Activated naive CD4-positive, alpha-beta T cell treated with anti-CD3 and anti-CD28 coated beads, Interleukin-2, amount 10 ng/mL, durations not matched to agents 7 days and 5 days (primary cell): ENCODE results near the gene CD27.
"Not testable (repeated sequence)": the region's sequence is repeated elsewhere in the genome, so short reads cannot be mapped to it uniquely, and the experiment has no call there.

Experiments used
- CTCF ChIA-PET: fragments of 350-600 bp; sonication (Branson Sonifier 250); formaldehyde crosslinking; loops from one replicate; lab custom pipeline; 2021; ENCODE audit warnings: antibody characterized with exemption; lab: Charles Lee
- DNase-seq: peaks from one replicate; pipeline ENCODE4 v3.0.0-alpha.2; 2020
- H3K27ac Mint-ChIP-seq: one replicate; pipeline ENCODE4 v1.8.0; 2021; ENCODE audit warnings: mild to moderate bottlenecking, moderate library complexity, mixed read lengths
- H3K27me3 Mint-ChIP-seq: one replicate; pipeline ENCODE4 v1.8.0; 2021; ENCODE audit warnings: mild to moderate bottlenecking, mixed read lengths
- H3K36me3 Mint-ChIP-seq: one replicate; pipeline ENCODE4 v1.8.0; 2021; ENCODE audit warnings: mixed read lengths
- H3K4me1 Mint-ChIP-seq: one replicate; pipeline ENCODE4 v1.8.0; 2021; ENCODE audit warnings: mixed read lengths
- H3K4me3 Mint-ChIP-seq: one replicate; pipeline ENCODE4 v1.8.0; 2021; ENCODE audit warnings: mild to moderate bottlenecking, moderate library complexity, mixed read lengths
- H3K9me3 Mint-ChIP-seq: one replicate; pipeline ENCODE4 v1.8.0; 2021; ENCODE audit warnings: mixed read lengths

CD27 gene

GRCh38 chr12:6460751-6461371 is 16.1 kb downstream of the CD27 start:
- CTCF ChIA-PET: interaction anchor here (0.9 to 6.6 kb wide), 9 partner anchors 9 to 125 kb away, joined by 3 to 231 read pairs (median 7); partner anchors contain the start of genes CD27, TAPBPL and VAMP1
- Mint-ChIP-seq H3K9me3 (no peaks in the 10 kb centered on the region), H3K4me3 (peak overlapping the region; percentile 75), H3K27me3 (no peaks in the 10 kb centered on the region), H3K4me1 (peaks cover 86% of the 10 kb centered on the region), H3K36me3 (peaks cover 87% of the 10 kb centered on the region), H3K27ac (peak overlapping the region; percentile 100)
- peak; percentile 63 for DNase-seq

DNA sequence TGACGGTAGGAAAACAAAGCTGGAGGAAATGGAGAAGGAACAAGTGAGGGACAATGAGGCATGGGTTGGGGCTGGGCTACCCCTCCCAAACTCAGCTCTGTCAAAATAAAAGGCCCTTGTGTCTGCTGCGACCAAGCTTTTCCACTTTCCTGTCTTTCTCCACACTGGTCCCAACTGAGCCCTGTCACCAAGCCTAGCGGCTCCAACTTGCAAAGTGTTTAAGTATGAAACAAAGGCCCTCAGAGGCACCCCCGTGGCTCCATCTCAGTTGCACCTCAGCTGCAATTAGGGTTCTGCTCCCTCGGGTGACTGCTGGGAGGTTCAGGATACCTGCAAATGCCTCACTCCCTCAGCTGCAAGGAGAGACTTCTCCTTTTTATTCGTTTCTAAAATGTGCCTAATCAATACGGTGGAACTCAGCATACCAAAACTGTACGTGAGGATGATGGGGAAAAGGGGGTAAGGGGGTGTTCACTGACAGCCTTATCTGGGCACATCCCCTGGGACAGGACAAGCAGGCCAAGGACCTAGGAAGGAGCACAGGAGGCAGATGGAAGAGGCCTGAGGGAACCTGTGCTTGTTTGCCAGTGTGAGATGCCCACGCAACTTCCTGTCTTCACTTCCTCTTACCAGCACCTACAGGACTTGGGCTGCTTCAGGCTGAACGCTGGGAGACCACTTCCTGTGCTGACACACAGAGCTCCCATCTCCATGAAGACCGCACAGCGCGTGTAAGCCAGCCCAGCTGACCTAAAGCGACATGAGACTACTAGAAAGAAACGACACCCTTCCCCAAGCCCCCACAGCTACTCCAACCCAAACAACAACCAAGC is 16.9 kb downstream of the CD27 start:
- Mint-ChIP-seq H3K9me3 (no peaks in the 10 kb centered on the region), H3K27me3 (no peaks in the 10 kb centered on the region), H3K4me1 (peaks cover 89% of the 10 kb centered on the region), H3K4me3 (peak overlapping the region; percentile 75), H3K27ac (peak overlapping the region; percentile 100), H3K36me3 (peaks cover 86% of the 10 kb centered on the region)
- CTCF ChIA-PET: interaction anchor here (0.9 to 6.6 kb wide), 10 partner anchors 9 to 126 kb away, joined by 3 to 231 read pairs (median 6); partner anchors contain the start of genes CD27, TAPBPL and VAMP1
- peak; percentile 92 for DNase-seq

GRCh38 chr12:6462234-6462995 is 17.7 kb downstream of the CD27 start:
- Mint-ChIP-seq H3K9me3 (no peaks in the 10 kb centered on the region), H3K27me3 (no peaks in the 10 kb centered on the region), H3K27ac (peak overlapping the region; percentile 100), H3K36me3 (peaks cover 87% of the 10 kb centered on the region), H3K4me3 (peak overlapping the region; percentile 75), H3K4me1 (peaks cover 90% of the 10 kb centered on the region)
- peak; percentile 56 for DNase-seq
- CTCF ChIA-PET: interaction anchor here (1.0 to 6.6 kb wide), 7 partner anchors 8 to 127 kb away, joined by 3 to 231 read pairs (median 19); partner anchors contain the start of genes CD27, TAPBPL and VAMP1

DNA sequence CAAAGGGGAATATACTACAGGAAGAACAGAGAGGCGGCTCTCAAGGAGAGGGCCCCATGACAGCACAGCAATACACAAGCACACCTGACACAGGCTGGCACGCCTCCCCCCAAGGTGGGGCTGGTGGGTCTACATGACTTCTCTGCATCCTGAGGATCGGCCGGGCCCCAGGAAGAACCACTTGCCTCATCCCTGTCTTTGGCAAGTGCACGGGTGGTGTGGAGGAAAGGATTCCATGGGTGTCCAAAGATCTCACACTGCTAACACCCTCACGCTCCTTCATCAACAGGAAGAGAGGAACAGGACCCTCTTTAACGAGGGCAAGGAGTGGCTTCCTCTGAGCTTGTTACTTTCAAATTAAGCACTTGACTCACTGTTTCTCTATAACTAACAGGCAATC is 18.5 kb downstream of the CD27 start:
- peak overlapping the region; percentile 100 for H3K27ac Mint-ChIP-seq
- DNase-seq: peak; percentile 57
- CTCF ChIA-PET: interaction anchor here (0.8 to 6.6 kb wide), 12 partner anchors 11 to 140 kb away, joined by 3 to 231 read pairs (median 6); partner anchors contain the start of genes CD27 and TAPBPL
- no peaks in the 10 kb centered on the region for H3K27me3 Mint-ChIP-seq
- peaks cover 85% of the 10 kb centered on the region for H3K36me3 Mint-ChIP-seq
- peak overlapping the region; percentile 75 for H3K4me3 Mint-ChIP-seq
- H3K4me1 Mint-ChIP-seq: peaks cover 94% of the 10 kb centered on the region
- no peaks in the 10 kb centered on the region for H3K9me3 Mint-ChIP-seq

DNA sequence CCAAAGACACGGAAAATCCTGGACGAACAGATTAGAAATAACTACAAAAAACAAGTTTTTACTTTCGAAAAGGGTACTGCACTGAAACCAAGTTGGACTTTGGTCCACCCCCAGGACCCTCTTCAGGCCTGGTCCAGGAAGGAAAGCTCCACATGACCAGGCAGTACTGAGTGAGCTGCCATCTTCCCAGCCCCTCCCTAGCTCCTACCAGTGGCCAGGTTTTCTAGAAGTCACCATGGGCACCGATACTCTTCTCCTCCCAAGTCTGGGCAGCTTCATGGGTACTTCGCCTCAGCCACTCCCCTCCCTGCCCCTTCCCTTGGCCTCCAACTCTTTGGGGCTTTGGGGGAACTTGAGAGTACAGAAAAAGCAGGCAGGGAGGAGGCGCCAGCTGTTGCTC is 19.1 kb downstream of the CD27 start:
- Mint-ChIP-seq H3K4me3 (peak overlapping the region; percentile 75), H3K9me3 (no peaks in the 10 kb centered on the region), H3K27me3 (no peaks in the 10 kb centered on the region), H3K27ac (peak overlapping the region; percentile 100), H3K4me1 (peaks cover 94% of the 10 kb centered on the region), H3K36me3 (peaks cover 85% of the 10 kb centered on the region)
- CTCF ChIA-PET: interaction anchor here (0.8 to 6.6 kb wide), 13 partner anchors 12 to 141 kb away, joined by 3 to 231 read pairs (median 6); partner anchors contain the start of genes CD27 and TAPBPL
- DNase-seq: no peak

- CTCF ChIA-PET: interaction anchor here (0.8 to 6.6 kb wide), 25 partner anchors 13 to 142 kb away, joined by 3 to 231 read pairs (median 10); partner anchors contain the start of genes CD27, GAPDH, TAPBPL and TNFRSF1A
- H3K4me3 Mint-ChIP-seq: peak overlapping the region; percentile 59
- H3K4me1 Mint-ChIP-seq: peaks cover 95% of the 10 kb centered on the region
- H3K9me3 Mint-ChIP-seq: no peaks in the 10 kb centered on the region
- peak overlapping the region; percentile 100 for H3K27ac Mint-ChIP-seq
- H3K27me3 Mint-ChIP-seq: no peaks in the 10 kb centered on the region
- peaks cover 85% of the 10 kb centered on the region for H3K36me3 Mint-ChIP-seq
- DNase-seq: no peak
Observed at GRCh38 chr12:6464531-6464930, 19.8 kb downstream of the CD27 start.

GRCh38 chr12:6465467-6466183 is 20.9 kb downstream of the CD27 start:
- peak; percentile 60 for DNase-seq
- Mint-ChIP-seq H3K27me3 (no peaks in the 10 kb centered on the region), H3K4me1 (peaks cover 89% of the 10 kb centered on the region), H3K9me3 (no peaks in the 10 kb centered on the region), H3K4me3 (no peak overlapping the region), H3K36me3 (peaks cover 82% of the 10 kb centered on the region), H3K27ac (peak overlapping the region; percentile 85)
- CTCF ChIA-PET: interaction anchor here (0.6 to 6.6 kb wide), 35 partner anchors 10 to 219 kb away, joined by 3 to 231 read pairs (median 5); partner anchors contain the start of genes CD27, GAPDH, MRPL51 and TAPBPL

DNA sequence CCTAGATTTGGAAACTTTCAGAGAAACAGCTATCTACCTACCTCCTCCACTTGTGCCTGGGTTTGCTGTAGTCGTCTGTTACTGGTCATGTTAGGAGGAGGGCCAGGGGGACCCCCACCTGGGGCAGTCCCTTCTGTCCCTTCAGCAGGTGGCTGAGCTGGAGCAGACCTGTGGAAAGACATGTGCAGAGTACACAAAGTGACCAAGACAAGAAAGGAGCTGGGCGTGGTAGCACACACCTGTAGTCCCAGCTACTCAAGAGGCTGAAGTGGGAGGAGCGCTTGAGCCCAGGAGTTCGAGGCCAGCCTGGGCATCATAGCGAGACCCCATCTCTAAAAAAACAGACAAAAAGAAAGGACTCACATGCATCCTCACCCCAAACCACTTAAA is 21.4 kb downstream of the CD27 start:
- no peak overlapping the region for H3K4me3 Mint-ChIP-seq
- H3K9me3 Mint-ChIP-seq: no peaks in the 10 kb centered on the region
- peaks cover 77% of the 10 kb centered on the region for H3K36me3 Mint-ChIP-seq
- CTCF ChIA-PET: interaction anchor here (0.6 to 6.6 kb wide), 26 partner anchors 10 to 218 kb away, joined by 3 to 231 read pairs (median 8); partner anchors contain the start of genes CD27, MRPL51, TAPBPL and TNFRSF1A
- no peak for DNase-seq
- H3K27ac Mint-ChIP-seq: peak overlapping the region; percentile 33
- peaks cover 86% of the 10 kb centered on the region for H3K4me1 Mint-ChIP-seq
- no peaks in the 10 kb centered on the region for H3K27me3 Mint-ChIP-seq

DNA sequence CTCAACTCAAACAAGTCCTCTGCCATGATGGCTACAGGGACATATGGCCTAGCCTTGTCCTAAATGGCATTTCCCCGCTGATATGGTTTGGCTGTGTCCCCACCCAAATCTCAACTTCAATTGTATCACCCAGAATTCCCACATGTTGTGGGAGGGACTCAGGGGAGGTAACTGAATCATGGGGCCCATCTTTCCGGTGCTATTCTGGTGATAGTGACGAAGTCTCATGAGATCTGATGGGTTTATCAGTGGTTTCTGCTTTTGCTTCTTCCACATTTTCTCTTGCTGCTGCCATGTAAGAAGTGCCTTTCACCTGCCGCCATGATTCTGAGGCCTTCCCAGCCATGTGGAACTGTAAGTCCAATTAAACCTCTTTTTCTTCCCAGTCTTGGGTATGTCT is 22.0 kb downstream of the CD27 start:
- DNase-seq, H3K27me3 Mint-ChIP-seq, H3K4me3 Mint-ChIP-seq, H3K9me3 Mint-ChIP-seq: not testable (repeated sequence)
- H3K4me1 Mint-ChIP-seq: peaks cover 86% of the 10 kb centered on the region
- H3K27ac Mint-ChIP-seq: peak overlapping the region; percentile 33
- peaks cover 72% of the 10 kb centered on the region for H3K36me3 Mint-ChIP-seq
- CTCF ChIA-PET: interaction anchor here (1.8 to 6.6 kb wide), 10 partner anchors 15 to 144 kb away, joined by 5 to 231 read pairs (median 18); partner anchors contain the start of genes CD27, MRPL51 and TAPBPL

- H3K9me3 Mint-ChIP-seq, DNase-seq, H3K27me3 Mint-ChIP-seq: not testable (repeated sequence)
- peak overlapping the region; percentile 3 for H3K27ac Mint-ChIP-seq
- peak overlapping the region; percentile 94 for H3K4me3 Mint-ChIP-seq
- H3K4me1 Mint-ChIP-seq: peaks cover 82% of the 10 kb centered on the region
- peaks cover 62% of the 10 kb centered on the region for H3K36me3 Mint-ChIP-seq
- CTCF ChIA-PET: interaction anchor here (3.6 kb wide), 1 partner anchor 43 kb away, joined by 33 read pairs; no protein-coding TSS in a partner anchor
Observed at GRCh38 chr12:6467571-6468282, 23.0 kb downstream of the CD27 start.

DNA sequence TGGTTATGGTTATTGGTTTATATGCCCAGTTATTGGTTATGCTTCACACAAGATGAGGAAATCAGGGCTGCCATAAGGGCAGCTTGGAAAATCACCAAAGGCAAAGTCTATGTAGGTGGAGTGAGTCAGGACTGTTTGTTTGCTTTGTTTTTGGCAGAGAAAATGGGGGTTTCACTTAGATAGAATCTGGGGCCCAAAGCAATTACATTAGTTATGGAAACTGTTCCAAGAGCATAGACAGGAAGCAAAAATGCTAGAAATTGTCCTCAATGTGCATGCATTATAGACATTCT is 23.5 kb downstream of the CD27 start:
- H3K36me3 Mint-ChIP-seq: peaks cover 57% of the 10 kb centered on the region
- H3K9me3 Mint-ChIP-seq: no peaks in the 10 kb centered on the region
- H3K4me3 Mint-ChIP-seq: peak overlapping the region; percentile 94
- DNase-seq: no peak
- peaks cover 77% of the 10 kb centered on the region for H3K4me1 Mint-ChIP-seq
- CTCF ChIA-PET: interaction anchor here (3.6 kb wide), 1 partner anchor 43 kb away, joined by 33 read pairs; no protein-coding TSS in a partner anchor
- H3K27me3 Mint-ChIP-seq: peaks cover 9% of the 10 kb centered on the region
- no peak overlapping the region for H3K27ac Mint-ChIP-seq

GRCh38 chr12:6469092-6469491 is 24.3 kb downstream of the CD27 start:
- Mint-ChIP-seq H3K36me3 (peaks cover 49% of the 10 kb centered on the region), H3K27ac (peak overlapping the region; percentile 93), H3K4me1 (peaks cover 68% of the 10 kb centered on the region), H3K9me3 (no peaks in the 10 kb centered on the region), H3K27me3 (peaks cover 11% of the 10 kb centered on the region), H3K4me3 (peak overlapping the region; percentile 94)
- no peak for DNase-seq
- CTCF ChIA-PET: interaction anchor here (3.6 kb wide), 1 partner anchor 44 kb away, joined by 33 read pairs; no protein-coding TSS in a partner anchor
